Adrenal gland (tissue), 12 donors: ENCODE data around the gene TXLNB. TPM values are rescaled to one million over a fixed set of nuclear protein-coding genes. Genes with fewer than 3 reads are reported as not detected.

Experiments used
- DNase-seq, 7 donors: peaks; one replicate each; pipeline ENCODE4 v3.0.0-alpha.2; 2019 to 2020
- H3K27ac ChIP-seq, 5 donors: fragments of 200-600 bp; sonication (generic) in 4 of 5; 1 replicate in 3 of 5; 2 replicates in 2 of 5; pipeline versions ENCODE4 v1.5.1 to v1.8.0; 2016 to 2020; ENCODE audit warnings: mild to moderate bottlenecking in 1 of 5
- H3K27me3 ChIP-seq: fragments of 200-600 bp; 2 replicates; pipeline ENCODE4 v1.8.0; 2021
- H3K36me3 ChIP-seq, 2 donors: fragments of 200-600 bp; replicated peaks in 1 of 2; 1 replicate in 1 of 2; 2 replicates in 1 of 2; pipeline versions ENCODE4 v1.5.1 to v1.8.0; 2018 to 2022
- H3K4me1 ChIP-seq, 2 donors: fragments of 200-600 bp; replicated peaks in 1 of 2; 1 replicate in 1 of 2; 2 replicates in 1 of 2; pipeline versions ENCODE4 v1.5.1 to v1.8.0; 2018 to 2021
- H3K4me3 ChIP-seq, 4 donors: fragments of 200-600 bp; sonication (generic) in 3 of 4; one replicate each; pipeline ENCODE4 v1.5.1; 2016 to 2018
- H3K9me3 ChIP-seq, 3 donors: fragments of 200-600 bp; sonication (generic) in 1 of 3; replicated peaks in 1 of 3; 1 replicate in 2 of 3; 2 replicates in 1 of 3; pipeline versions ENCODE4 v1.5.1 to v1.8.0; 2016 to 2021
- CTCF ChIP-seq, 6 experiments: fragments of 450-650 bp in 4 of 6; fragments of 200-600 bp in 2 of 6; sonication (generic) in 1 of 6; IDR thresholded peaks; 1 replicate in 5 of 6; 2 replicates in 1 of 6; pipeline versions ENCODE4 v1.5.1 to v1.8.0; 2016 to 2021; ENCODE audit warnings: antibody characterized with exemption in 6 of 6, mild to moderate bottlenecking in 2 of 6, moderate library complexity in 1 of 6
- POLR2A ChIP-seq, 2 donors: fragments of 450-650 bp; IDR thresholded peaks; one replicate each; pipeline ENCODE4 v1.6.1; 2017; ENCODE audit warnings: antibody characterized with exemption in 2 of 2, mild to moderate bottlenecking in 2 of 2, moderate library complexity in 1 of 2
- WGBS, 4 donors: extraction: QIAGEN DNeasy Blood & Tissue Kit in 2 of 4; methylation state at CpG; one replicate each; pipeline versions ENCODE4 v1.1.5 to v1.1.7; 2013 to 2017; 5-methylcytosine and 5-hydroxymethylcytosine counted together
- intact Hi-C, 2 donors: fragments of 100-400 bp; cut with DNase I; formaldehyde crosslinking; loops; one replicate each; pipeline versions ENCODE4 v1.14.1 to v1.15.0; 2022 to 2023
- polyA plus RNA-seq, 3 donors: library from polyadenylated mRNA; stranded (reverse); fragments of 200-250 nt in 2 of 3; fragments of 350-450 nt in 1 of 3; fragmentation: Illumina TruSeq in 1 of 3; extraction: RNeasy Lipid Tissue Mini Kit (QIAGEN cat#74804) in 1 of 3; gene quantifications; one replicate each; pipeline ENCODE4 v1.2.3, GENCODE V29; 2013 to 2014
- total RNA-seq, 9 donors: library from RNA; depleted of rRNA in 4 of 9; stranded (reverse); fragments of >200 nt in 4 of 9; fragments of 120-200 nt in 1 of 9; fragmentation: NEBNext Ultra II Directional in 1 of 9; extraction: Animal tissue kit (Norgen Biotek cat#: 25700) in 1 of 9; gene quantifications; one replicate each; pipeline versions ENCODE4 v1.1.0 to v1.2.4, GENCODE V29; 2013 to 2023
- donor health status: healthy with polysubstance abuse.
- donor health status: Bipolar disorder and iron deficiency.
- donor health status: DM: yes; HTN: yes; CAD: no.
- donor health status: DM: no; HTN: no; CAD: no.
- donor health status: DM: no; HTN: no; CAD: no.
- donor health status: DM: yes; HTN: yes; CAD: no.

TXLNB gene
- total and polyA plus RNA-seq, 12 donors: 0.25 to 9.5 (median 2.2) TPM

GRCh38 chr6:139337001-139337400, 45.2 kb upstream of the TXLNB start:
- Histone ChIP-seq H3K36me3 (no peaks in the 10 kb centered on the region), H3K27ac (no peak overlapping the region), H3K27me3 (no peaks in the 10 kb centered on the region), H3K9me3 (no peaks in the 10 kb centered on the region), H3K4me3 (no peak overlapping the region), H3K4me1 (no peaks in the 10 kb centered on the region)
- no peak for DNase-seq
- no peak for TF ChIP-seq POLR2A (IDR thresholded peaks at IDR 0.05)
- TF ChIP-seq CTCF (IDR thresholded peaks at IDR 0.05): no peak
- 78 to 89% (median 86%) methylated on average over 2 of the region's 2 CpGs for WGBS, 4 donors
- intact Hi-C loops: no loop called here

- no peaks in the 10 kb centered on the region for H3K4me1 ChIP-seq
- peak; percentile 34 to 64 (median 57) for DNase-seq
Observed at GRCh38 chr6:139336488-139336887, 44.7 kb upstream of the TXLNB start.

GRCh38 chr6:139335447-139336210, 43.8 kb upstream of the TXLNB start:
- H3K36me3 ChIP-seq: no peaks in the 10 kb centered on the region
- H3K9me3 ChIP-seq: no peaks in the 10 kb centered on the region
- H3K4me3 ChIP-seq: no peak overlapping the region
- H3K27me3 ChIP-seq: no peaks in the 10 kb centered on the region
- H3K4me1 ChIP-seq: no peaks in the 10 kb centered on the region
- WGBS, 4 donors: 78 to 89% (median 87%) methylated on average over 5 of the region's 5 CpGs
- H3K27ac ChIP-seq: peak overlapping the region in 2 of 5 donors; percentile 15 to 50
- TF ChIP-seq CTCF (IDR thresholded peaks at IDR 0.05) (no peak), POLR2A (IDR thresholded peaks at IDR 0.05) (no peak)
- DNase-seq: no peak
- intact Hi-C loops: no loop called here

More at GRCh38 chr6:139336488-139336887, 44.7 kb upstream of the TXLNB start:
- H3K27ac ChIP-seq: no peak overlapping the region
- H3K27me3 ChIP-seq: no peaks in the 10 kb centered on the region
- TF ChIP-seq POLR2A (IDR thresholded peaks at IDR 0.05): no peak
- no peak for TF ChIP-seq CTCF (IDR thresholded peaks at IDR 0.05)
- H3K36me3 ChIP-seq: no peaks in the 10 kb centered on the region
- no peak overlapping the region for H3K4me3 ChIP-seq
- 29 to 47% (median 37%) methylated on average over 4 of the region's 4 CpGs for WGBS, 4 donors
- no peaks in the 10 kb centered on the region for H3K9me3 ChIP-seq
- intact Hi-C loops: no loop called here

GRCh38 chr6:139334806-139335446, 43.1 kb upstream of the TXLNB start:
- DNase-seq: no peak
- intact Hi-C loops: no loop called here
- H3K4me1 ChIP-seq: no peaks in the 10 kb centered on the region
- WGBS, 4 donors: 56 to 69% (median 60%) methylated on average over 5 of the region's 5 CpGs
- H3K4me3 ChIP-seq: no peak overlapping the region
- no peak for TF ChIP-seq CTCF (IDR thresholded peaks at IDR 0.05)
- TF ChIP-seq POLR2A (IDR thresholded peaks at IDR 0.05): no peak
- no peaks in the 10 kb centered on the region for H3K36me3 ChIP-seq
- no peaks in the 10 kb centered on the region for H3K9me3 ChIP-seq
- H3K27ac ChIP-seq: peak overlapping the region in 2 of 5 donors; percentile 15 to 50
- H3K27me3 ChIP-seq: no peaks in the 10 kb centered on the region
